NK-92 (cell line): ENCODE data around the gene KNSTRN.

Experiments
- DNase-seq: peaks from one replicate; lab custom pipeline; 2025; ENCODE audit not compliant: unreplicated experiment; lab: John Stamatoyannopoulos, UW

The KNSTRN gene

GRCh38 chr15:40365624-40366456 is 16.7 kb upstream of the KNSTRN start:
- no peak for DNase-seq

GRCh38 chr15:40366457-40367370 is 15.8 kb upstream of the KNSTRN start:
- no peak for DNase-seq

- no peak for DNase-seq
Observed at GRCh38 chr15:40367371-40367685, 15.2 kb upstream of the KNSTRN start.

- no peak for DNase-seq
Observed at GRCh38 chr15:40367686-40368611, 14.6 kb upstream of the KNSTRN start.

- no peak for DNase-seq
Observed at GRCh38 chr15:40368719-40369473, 13.6 kb upstream of the KNSTRN start.

GRCh38 chr15:40369474-40369869 is 13.0 kb upstream of the KNSTRN start:
- no peak for DNase-seq

- DNase-seq, result no peak
Observed at GRCh38 chr15:40369971-40370370, 12.6 kb upstream of the KNSTRN start.

- no peak for DNase-seq
Observed at GRCh38 chr15:40372981-40373380, 9.5 kb upstream of the KNSTRN start.

- DNase-seq, result no peak
Observed at GRCh38 chr15:40377606-40378005, 4.9 kb upstream of the KNSTRN start.

GRCh38 chr15:40379374-40379773 is 3.1 kb upstream of the KNSTRN start:
- no peak for DNase-seq

GRCh38 chr15:40379853-40380252 is 2.7 kb upstream of the KNSTRN start:
- no peak for DNase-seq

GRCh38 chr15:40380636-40381035 is 1.9 kb upstream of the KNSTRN start:
- DNase-seq, result no peak

- no peak for DNase-seq
Observed at GRCh38 chr15:40381818-40382529, 547 bp upstream of the KNSTRN start.

- no peak for DNase-seq
Observed at GRCh38 chr15:40386480-40386879, 4.0 kb downstream of the KNSTRN start.

- DNase-seq, result no peak
Observed at GRCh38 chr15:40388941-40389823, 6.7 kb downstream of the KNSTRN start.

- DNase-seq, result no peak
Observed at GRCh38 chr15:40389824-40390595, 7.5 kb downstream of the KNSTRN start.

GRCh38 chr15:40392986-40393948 is 10.7 kb downstream of the KNSTRN start:
- DNase-seq, result no peak
